ENCODE measurements around the gene CDH5. TPM values are rescaled to one million over a fixed set of nuclear protein-coding genes. Genes with fewer than 3 reads are reported as not detected.

Gene CDH5
- total and polyA plus RNA-seq, 2 of the 13 experiments (the other 11 are each of a cell fraction or from before 2014, with no cell fraction given) = 0.71 to 1.1 TPM

DNA sequence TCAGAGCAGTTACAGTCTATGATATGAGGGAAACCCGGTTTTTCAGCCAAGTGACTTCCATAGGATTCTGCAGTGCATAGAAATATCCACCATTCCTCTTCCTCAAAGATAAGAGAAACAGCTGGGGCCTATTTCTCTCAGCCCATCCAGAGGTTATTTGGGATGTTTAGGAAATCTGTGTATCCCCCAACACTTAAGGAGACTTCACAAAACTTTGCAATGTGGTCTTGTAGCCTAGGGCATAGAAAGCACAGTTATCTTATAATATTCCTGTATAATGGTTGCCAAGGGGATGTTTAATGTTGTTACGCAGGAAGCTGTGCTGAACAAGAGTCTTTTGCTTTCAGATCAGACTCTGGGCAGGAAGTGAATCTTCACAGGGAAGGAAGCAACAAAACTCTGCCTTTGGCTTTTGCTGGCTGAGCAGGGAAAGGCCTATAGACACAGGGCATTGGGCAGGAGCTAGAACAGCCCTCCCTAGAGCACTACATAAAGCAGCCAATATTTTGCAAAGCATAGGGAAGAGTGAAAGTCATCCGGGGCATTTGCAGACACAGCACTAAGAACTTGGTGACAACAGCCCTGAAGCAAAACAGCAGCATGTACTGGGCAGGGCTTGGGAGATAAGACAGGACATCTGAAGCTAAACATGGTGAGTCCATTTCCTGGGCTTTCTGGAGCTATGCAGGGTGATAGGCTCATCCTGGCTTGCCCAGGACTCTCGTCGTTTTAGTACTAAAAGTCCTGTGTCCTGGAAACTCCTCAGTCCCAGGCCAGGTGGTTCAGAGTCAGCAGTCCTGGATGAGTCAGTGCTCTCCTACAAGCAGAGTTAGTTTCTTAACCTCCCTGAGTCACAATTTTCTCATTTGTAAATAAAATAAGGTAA is 41.9 kb downstream of the CDH5 start (continued):
- TF ChIP-seq ZNF790 (CRISPR knock-in tag; IDR thresholded peaks at IDR 0.05; ENCODE audit: borderline replicate concordance) (no peak), TRIM24 (CRISPR knock-in tag; IDR thresholded peaks at IDR 0.05) (no peak), ZNF569 (CRISPR knock-in tag; IDR thresholded peaks at IDR 0.05; ENCODE audit: borderline replicate concordance) (no peak), ZSCAN21 (CRISPR knock-in tag; IDR thresholded peaks at IDR 0.05; ENCODE audit: borderline replicate concordance) (0 out of 2 replicates have a peak, but pooled peaks have one; percentile 26), FLYWCH1 (CRISPR knock-in tag; IDR thresholded peaks at IDR 0.05) (no peak), ZNF607 (CRISPR knock-in tag; IDR thresholded peaks at IDR 0.05; ENCODE audit: borderline replicate concordance) (no peak), ZNF619 (CRISPR knock-in tag; IDR thresholded peaks at IDR 0.05) (no peak), MBD4 (IDR thresholded peaks at IDR 0.05; ENCODE audit: borderline replicate concordance, low read length) (no peak), ZBTB7A (CRISPR knock-in tag; IDR thresholded peaks at IDR 0.05) (no peak), SOX5 (CRISPR knock-in tag; IDR thresholded peaks at IDR 0.05; ENCODE audit: borderline replicate concordance) (peak; percentile 71; the same call in 1 of the 2 replicates), ZNF839 (CRISPR knock-in tag; IDR thresholded peaks at IDR 0.05; ENCODE audit: borderline replicate concordance) (no peak), ZSCAN30 (CRISPR knock-in tag; IDR thresholded peaks at IDR 0.05) (no peak), ZNF746 (CRISPR knock-in tag; IDR thresholded peaks at IDR 0.05) (no peak), HDAC1 (CRISPR knock-in tag; IDR thresholded peaks at IDR 0.05) (peak; percentile 69), CREM (IDR thresholded peaks at IDR 0.05) (no peak), CREM (CRISPR knock-in tag; IDR thresholded peaks at IDR 0.05) (no peak), GLI4 (CRISPR knock-in tag; IDR thresholded peaks at IDR 0.05; ENCODE audit: borderline replicate concordance) (no peak)
- TF ChIP-seq, protein P1, sequence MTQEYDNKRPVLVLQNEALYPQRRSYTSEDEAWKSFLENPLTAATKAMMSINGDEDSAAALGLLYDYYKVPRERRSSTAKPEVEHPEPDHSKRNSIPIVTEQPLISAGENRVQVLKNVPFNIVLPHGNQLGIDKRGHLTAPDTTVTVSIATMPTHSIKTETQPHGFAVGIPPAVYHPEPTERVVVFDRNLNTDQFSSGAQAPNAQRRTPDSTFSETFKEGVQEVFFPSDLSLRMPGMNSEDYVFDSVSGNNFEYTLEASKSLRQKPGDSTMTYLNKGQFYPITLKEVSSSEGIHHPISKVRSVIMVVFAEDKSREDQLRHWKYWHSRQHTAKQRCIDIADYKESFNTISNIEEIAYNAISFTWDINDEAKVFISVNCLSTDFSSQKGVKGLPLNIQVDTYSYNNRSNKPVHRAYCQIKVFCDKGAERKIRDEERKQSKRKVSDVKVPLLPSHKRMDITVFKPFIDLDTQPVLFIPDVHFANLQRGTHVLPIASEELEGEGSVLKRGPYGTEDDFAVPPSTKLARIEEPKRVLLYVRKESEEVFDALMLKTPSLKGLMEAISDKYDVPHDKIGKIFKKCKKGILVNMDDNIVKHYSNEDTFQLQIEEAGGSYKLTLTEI (CRISPR knock-in tag; conservative IDR thresholded peaks at IDR 0.05) = no peak
- TF ChIP-seq, protein P2, sequence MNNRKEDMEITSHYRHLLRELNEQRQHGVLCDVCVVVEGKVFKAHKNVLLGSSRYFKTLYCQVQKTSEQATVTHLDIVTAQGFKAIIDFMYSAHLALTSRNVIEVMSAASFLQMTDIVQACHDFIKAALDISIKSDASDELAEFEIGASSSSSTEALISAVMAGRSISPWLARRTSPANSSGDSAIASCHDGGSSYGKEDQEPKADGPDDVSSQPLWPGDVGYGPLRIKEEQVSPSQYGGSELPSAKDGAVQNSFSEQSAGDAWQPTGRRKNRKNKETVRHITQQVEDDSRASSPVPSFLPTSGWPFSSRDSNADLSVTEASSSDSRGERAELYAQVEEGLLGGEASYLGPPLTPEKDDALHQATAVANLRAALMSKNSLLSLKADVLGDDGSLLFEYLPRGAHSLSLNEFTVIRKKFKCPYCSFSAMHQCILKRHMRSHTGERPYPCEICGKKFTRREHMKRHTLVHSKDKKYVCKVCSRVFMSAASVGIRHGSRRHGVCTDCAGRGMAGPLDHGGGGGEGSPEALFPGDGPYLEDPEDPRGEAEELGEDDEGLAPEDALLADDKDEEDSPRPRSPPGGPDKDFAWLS (CRISPR knock-in tag; IDR thresholded peaks at IDR 0.05; ENCODE audit: borderline replicate concordance) = no peak
- TF ChIP-seq, protein P3, sequence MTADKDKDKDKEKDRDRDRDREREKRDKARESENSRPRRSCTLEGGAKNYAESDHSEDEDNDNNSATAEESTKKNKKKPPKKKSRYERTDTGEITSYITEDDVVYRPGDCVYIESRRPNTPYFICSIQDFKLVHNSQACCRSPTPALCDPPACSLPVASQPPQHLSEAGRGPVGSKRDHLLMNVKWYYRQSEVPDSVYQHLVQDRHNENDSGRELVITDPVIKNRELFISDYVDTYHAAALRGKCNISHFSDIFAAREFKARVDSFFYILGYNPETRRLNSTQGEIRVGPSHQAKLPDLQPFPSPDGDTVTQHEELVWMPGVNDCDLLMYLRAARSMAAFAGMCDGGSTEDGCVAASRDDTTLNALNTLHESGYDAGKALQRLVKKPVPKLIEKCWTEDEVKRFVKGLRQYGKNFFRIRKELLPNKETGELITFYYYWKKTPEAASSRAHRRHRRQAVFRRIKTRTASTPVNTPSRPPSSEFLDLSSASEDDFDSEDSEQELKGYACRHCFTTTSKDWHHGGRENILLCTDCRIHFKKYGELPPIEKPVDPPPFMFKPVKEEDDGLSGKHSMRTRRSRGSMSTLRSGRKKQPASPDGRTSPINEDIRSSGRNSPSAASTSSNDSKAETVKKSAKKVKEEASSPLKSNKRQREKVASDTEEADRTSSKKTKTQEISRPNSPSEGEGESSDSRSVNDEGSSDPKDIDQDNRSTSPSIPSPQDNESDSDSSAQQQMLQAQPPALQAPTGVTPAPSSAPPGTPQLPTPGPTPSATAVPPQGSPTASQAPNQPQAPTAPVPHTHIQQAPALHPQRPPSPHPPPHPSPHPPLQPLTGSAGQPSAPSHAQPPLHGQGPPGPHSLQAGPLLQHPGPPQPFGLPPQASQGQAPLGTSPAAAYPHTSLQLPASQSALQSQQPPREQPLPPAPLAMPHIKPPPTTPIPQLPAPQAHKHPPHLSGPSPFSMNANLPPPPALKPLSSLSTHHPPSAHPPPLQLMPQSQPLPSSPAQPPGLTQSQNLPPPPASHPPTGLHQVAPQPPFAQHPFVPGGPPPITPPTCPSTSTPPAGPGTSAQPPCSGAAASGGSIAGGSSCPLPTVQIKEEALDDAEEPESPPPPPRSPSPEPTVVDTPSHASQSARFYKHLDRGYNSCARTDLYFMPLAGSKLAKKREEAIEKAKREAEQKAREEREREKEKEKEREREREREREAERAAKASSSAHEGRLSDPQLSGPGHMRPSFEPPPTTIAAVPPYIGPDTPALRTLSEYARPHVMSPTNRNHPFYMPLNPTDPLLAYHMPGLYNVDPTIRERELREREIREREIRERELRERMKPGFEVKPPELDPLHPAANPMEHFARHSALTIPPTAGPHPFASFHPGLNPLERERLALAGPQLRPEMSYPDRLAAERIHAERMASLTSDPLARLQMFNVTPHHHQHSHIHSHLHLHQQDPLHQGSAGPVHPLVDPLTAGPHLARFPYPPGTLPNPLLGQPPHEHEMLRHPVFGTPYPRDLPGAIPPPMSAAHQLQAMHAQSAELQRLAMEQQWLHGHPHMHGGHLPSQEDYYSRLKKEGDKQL (CRISPR knock-in tag; IDR thresholded peaks at IDR 0.05; ENCODE audit: low read depth) = no peak

Data from HepG2 (cell line).